ENCODE measurements around the gene ADAM12.
"Not testable (repeated sequence)": the region's sequence is repeated elsewhere in the genome, so short reads cannot be mapped to it uniquely, and the experiment has no call there.

The ADAM12 gene

DNA sequence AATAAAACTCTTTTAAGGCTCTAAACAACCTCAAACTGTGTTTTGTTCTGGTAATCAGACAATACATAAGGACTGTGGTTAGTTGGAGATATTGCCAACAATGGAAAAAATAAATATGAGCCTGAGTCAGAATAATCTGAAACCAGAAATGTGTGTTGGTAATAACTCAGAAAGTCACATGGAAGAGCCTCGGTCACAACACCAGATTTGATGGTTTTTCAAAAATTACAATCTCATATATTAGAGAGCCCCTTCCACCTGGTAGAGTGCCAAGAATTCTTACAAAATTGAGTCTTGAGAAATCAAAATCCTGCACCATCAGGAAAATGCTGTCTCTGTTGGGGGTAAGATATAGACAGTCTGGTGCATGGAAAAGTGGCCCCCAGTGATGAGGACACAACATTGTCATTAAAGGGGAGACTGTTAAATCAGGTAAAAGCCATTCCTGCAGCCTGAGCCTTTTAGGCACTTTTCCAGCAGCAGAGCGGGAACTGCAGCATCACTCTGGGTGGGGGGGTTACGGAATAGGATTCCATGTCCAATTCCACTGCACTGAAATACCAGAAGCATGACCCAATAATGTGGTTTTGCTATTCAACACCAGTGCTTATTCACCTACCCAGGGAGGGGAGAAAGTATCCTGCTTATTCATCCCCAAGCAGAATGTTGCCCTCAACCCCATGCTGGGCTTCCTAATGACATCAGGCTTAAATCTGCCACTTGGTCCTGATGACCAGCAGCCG lies 9.5 kb upstream of the ADAM12 start:
- Histone ChIP-seq H2AFZ (ENCODE audit: low read depth, low read length) (no peak overlapping the region), H3K4me3 (ENCODE audit: low read length) (no peak overlapping the region), H3K9me3 (ENCODE audit: low read length) (peaks cover 2% of the 10 kb centered on the region)

DNA sequence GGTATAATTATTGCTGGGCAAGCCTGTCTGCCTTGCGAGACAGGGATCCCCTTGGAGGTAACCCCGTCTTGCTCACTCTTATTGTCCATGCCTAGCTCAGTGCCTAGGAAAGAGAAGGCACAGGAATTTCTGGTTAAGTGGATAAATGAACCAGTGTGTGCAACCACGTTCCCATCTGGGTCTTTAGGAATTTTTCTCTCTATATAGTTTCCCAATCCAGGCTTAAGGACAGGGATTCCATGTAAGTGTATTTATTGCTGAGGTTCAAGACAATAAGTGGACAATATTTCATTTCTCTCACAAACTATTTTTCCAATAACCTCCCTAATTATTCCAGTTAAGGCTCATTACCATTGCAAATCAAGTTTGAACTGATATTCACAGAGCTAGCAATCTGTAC lies 8.9 kb upstream of the ADAM12 start:
- Histone ChIP-seq H2AFZ (ENCODE audit: low read depth, low read length) (no peak overlapping the region), H3K4me1 (ENCODE audit: insufficient read depth, low read length) (peaks cover 4% of the 10 kb centered on the region), H3K27me3 (ENCODE audit: insufficient read depth, low read length) (no peaks in the 10 kb centered on the region), H3K9me3 (ENCODE audit: low read length) (peaks cover 2% of the 10 kb centered on the region), H3K4me3 (ENCODE audit: low read length) (no peak overlapping the region), H3K36me3 (ENCODE audit: insufficient read depth, low read length) (no peaks in the 10 kb centered on the region)

More for the DNA sequence above, 9.5 kb upstream of the ADAM12 start:
- Histone ChIP-seq H3K27me3 (ENCODE audit: insufficient read depth, low read length) (no peaks in the 10 kb centered on the region), H3K36me3 (ENCODE audit: insufficient read depth, low read length) (no peaks in the 10 kb centered on the region), H3K4me1 (ENCODE audit: insufficient read depth, low read length) (peaks cover 4% of the 10 kb centered on the region)

DNA sequence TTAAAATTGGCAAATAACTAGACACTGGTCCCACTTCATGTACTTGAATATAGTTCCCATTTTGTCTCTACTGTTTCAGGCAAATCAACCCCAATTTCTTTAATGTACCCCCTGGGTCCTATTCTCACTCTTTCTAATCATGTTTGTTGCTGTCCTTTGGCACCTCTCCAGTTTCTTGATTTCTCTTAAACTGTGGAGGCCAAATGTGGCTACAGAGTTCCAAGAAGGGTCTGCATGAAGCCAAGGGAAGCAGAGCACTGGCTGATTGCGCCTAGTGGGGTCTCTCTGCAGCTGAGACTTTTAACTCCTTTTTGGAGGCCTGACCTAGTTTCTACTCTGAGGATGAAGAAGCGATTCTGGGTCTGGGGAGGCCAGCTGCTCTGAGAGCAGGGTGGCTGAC lies 6.7 kb upstream of the ADAM12 start:
- H3K4me3 ChIP-seq (ENCODE audit: low read length): no peak overlapping the region
- no peaks in the 10 kb centered on the region for H3K27me3 ChIP-seq (ENCODE audit: insufficient read depth, low read length)
- H3K4me1 ChIP-seq (ENCODE audit: insufficient read depth, low read length): peaks cover 17% of the 10 kb centered on the region
- no peak overlapping the region for H2AFZ ChIP-seq (ENCODE audit: low read depth, low read length)
- no peaks in the 10 kb centered on the region for H3K36me3 ChIP-seq (ENCODE audit: insufficient read depth, low read length)
- peaks cover 2% of the 10 kb centered on the region for H3K9me3 ChIP-seq (ENCODE audit: low read length)

DNA sequence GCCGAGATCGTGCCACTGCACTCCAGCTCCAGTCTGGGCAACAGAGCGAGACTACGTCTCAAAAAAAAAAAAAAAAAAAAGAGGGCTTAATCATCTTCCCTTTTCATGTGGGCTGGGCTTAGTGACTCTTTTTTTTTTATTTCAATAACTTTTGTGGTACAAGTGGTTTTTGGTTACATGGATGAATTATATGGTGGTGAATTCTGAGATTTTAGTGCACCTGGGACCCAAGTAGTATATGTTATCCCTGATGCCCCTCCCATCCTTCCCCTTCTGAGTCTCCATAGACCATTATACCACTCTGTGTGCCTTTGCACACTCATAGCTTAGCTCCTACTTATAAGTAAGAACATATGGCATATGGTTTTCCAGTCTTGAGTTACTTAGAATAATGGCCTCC lies 4.8 kb upstream of the ADAM12 start:
- Histone ChIP-seq H3K9me3 (ENCODE audit: low read length) (peaks cover 5% of the 10 kb centered on the region), H3K27me3 (ENCODE audit: insufficient read depth, low read length) (peaks cover 11% of the 10 kb centered on the region)

DNA sequence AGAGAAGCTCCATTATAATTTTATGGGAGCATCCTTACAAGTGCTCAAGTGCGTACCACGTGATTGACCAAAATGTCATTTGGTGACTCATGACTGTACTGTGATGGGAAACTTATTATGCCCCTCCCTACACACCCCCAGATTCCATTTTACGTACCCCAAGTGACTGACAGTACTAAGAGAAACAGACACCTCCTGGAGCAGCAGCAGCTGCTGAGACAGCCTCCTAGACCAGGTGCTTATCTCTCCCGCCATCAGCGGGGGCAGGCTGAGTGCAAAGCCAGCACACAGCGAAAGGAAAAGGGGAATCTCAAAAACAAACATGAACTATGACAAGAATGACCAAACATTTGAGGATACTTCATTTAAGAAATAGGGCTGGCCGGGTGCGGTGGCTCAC lies 4.2 kb upstream of the ADAM12 start:
- Histone ChIP-seq H3K9me3 (ENCODE audit: low read length) (peaks cover 5% of the 10 kb centered on the region), H3K36me3 (ENCODE audit: insufficient read depth, low read length) (no peaks in the 10 kb centered on the region), H2AFZ (ENCODE audit: low read depth, low read length) (no peak overlapping the region), H3K4me3 (ENCODE audit: low read length) (no peak overlapping the region), H3K4me1 (ENCODE audit: insufficient read depth, low read length) (peaks cover 18% of the 10 kb centered on the region), H3K27me3 (ENCODE audit: insufficient read depth, low read length) (peaks cover 17% of the 10 kb centered on the region)

More for the DNA sequence above, 4.8 kb upstream of the ADAM12 start:
- Histone ChIP-seq H3K4me3 (ENCODE audit: low read length) (no peak overlapping the region), H2AFZ (ENCODE audit: low read depth, low read length) (no peak overlapping the region), H3K36me3 (ENCODE audit: insufficient read depth, low read length) (no peaks in the 10 kb centered on the region), H3K4me1 (ENCODE audit: insufficient read depth, low read length) (peaks cover 17% of the 10 kb centered on the region)

DNA sequence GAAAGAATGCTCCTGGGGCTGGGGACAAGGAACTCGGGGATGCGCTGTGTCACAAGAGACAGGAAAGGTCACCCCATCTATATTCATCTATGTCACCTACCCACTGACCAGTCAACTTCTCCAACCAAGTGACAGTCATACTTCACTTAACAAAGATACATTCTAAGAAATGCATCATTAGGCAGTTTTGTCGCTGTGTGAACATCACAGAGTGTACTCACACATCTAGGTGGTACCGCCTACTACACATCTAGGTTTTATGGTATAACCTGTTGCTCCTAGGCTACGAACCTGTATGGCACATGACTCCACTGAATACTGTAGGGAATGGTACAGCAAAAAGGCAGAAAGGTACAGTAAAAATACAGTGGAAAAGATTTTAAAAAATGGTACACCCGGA lies 3.8 kb upstream of the ADAM12 start:
- Histone ChIP-seq H3K36me3 (ENCODE audit: insufficient read depth, low read length) (no peaks in the 10 kb centered on the region), H3K4me1 (ENCODE audit: insufficient read depth, low read length) (peaks cover 22% of the 10 kb centered on the region), H3K27me3 (ENCODE audit: insufficient read depth, low read length) (peaks cover 20% of the 10 kb centered on the region), H2AFZ (ENCODE audit: low read depth, low read length) (no peak overlapping the region), H3K9me3 (ENCODE audit: low read length) (peaks cover 5% of the 10 kb centered on the region), H3K4me3 (ENCODE audit: low read length) (no peak overlapping the region)

DNA sequence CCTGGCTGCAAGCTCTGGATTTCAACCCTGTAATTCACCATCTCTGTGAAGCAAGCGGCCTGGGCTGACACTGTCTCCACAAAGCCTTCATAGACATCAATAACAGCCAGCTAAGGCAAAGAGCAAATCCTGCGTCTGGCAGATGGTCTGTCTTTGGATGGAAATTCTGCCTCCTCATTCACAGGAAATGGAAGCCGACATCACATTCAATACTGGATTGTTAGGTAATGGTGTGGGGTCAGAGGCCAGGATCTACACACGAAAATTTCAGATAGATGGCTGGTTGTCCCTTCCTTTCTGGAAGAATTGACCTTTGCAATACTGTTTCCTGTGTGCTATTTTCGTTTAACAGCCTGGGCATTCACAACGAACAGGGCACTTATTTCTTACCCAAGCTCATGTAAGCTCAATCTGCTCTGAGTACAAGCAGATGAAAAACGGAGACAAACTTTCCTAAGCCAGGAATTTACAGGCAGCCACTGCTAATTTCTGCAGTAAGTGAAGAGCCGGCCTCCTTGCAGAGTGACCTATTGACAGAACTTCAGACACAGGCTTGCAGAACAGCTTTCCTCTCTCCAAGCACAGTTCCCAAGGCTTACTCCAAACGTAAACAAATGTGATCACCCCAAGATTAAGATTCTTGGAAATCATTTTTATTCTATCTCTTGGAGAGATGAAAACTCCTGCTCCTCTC lies 3.1 kb upstream of the ADAM12 start:
- peaks cover 25% of the 10 kb centered on the region for H3K4me1 ChIP-seq (ENCODE audit: insufficient read depth, low read length)

DNA sequence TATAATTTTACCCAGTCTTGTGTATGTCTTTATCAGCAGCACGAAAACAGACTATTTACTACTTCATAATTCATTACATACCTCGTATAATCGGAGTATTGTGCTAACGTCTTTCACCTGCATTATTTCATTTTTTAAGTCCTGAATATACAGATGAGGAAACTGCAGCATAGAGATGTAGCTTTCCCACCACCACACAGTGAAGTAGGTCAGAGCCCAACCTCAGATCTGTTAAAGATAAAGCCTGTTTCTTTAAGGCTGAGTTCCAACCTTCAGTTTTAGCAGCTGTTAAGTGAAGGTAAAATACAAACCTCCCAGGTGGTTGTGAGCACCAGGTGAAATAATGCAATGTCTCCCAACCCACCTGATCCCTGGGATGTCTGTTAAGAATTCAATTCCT lies 2.0 kb upstream of the ADAM12 start:
- Histone ChIP-seq H3K27me3 (ENCODE audit: insufficient read depth, low read length) (peaks cover 20% of the 10 kb centered on the region), H3K4me3 (ENCODE audit: low read length) (no peak overlapping the region), H2AFZ (ENCODE audit: low read depth, low read length) (no peak overlapping the region), H3K9me3 (ENCODE audit: low read length) (peaks cover 5% of the 10 kb centered on the region), H3K4me1 (ENCODE audit: insufficient read depth, low read length) (peaks cover 25% of the 10 kb centered on the region), H3K36me3 (ENCODE audit: insufficient read depth, low read length) (no peaks in the 10 kb centered on the region)

More for the DNA sequence above, 3.1 kb upstream of the ADAM12 start:
- H3K27me3 ChIP-seq (ENCODE audit: insufficient read depth, low read length): peaks cover 20% of the 10 kb centered on the region
- H3K4me3 ChIP-seq (ENCODE audit: low read length): peak overlapping the region; percentile 11
- H2AFZ ChIP-seq (ENCODE audit: low read depth, low read length): no peak overlapping the region
- peaks cover 5% of the 10 kb centered on the region for H3K9me3 ChIP-seq (ENCODE audit: low read length)
- no peaks in the 10 kb centered on the region for H3K36me3 ChIP-seq (ENCODE audit: insufficient read depth, low read length)

DNA sequence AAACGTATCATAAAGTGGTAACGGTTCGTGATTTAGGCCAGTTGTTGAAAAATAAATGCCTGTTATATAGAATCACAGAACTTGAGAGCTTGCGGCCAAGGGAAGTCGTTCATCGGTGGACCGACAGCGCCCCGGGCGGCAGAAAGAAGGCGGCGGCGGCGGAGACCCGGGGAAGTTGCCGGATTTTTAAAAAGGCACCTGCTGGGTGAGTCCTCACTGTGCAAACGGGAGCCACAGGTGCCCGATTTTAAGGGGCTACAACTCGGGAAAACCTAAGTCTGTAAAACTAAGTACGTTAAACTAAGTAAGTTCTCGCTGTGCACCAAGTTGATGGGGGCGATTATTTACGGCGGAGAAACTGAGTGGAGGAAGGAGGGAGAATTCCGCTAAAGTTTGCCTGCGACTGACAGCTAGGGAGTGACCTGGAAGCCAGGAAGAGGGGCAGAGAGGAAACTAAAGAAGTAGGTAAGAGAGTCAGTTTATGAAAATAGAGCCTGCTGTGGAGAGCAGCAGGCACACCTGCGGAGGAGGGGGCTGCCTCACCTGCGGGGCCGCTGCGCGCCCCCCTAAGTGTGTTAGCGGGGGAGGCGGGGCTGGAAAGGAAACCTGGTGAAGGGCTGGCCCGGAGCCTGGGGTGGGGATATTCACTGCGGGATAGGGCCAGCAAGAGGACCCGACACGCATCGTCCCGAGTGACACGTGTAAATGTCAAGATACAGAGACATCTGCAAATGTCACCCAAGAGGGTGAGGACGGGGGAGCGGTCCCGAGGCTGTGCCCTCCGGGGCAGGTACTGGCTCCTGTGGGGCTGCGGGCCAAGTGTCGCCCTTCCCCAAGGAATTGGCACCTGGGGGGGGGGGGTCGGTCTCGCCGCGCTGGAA lies 996 bp downstream of the ADAM12 start:
- Histone ChIP-seq H3K36me3 (ENCODE audit: insufficient read depth, low read length) (no peaks in the 10 kb centered on the region), H3K4me1 (ENCODE audit: insufficient read depth, low read length) (peaks cover 25% of the 10 kb centered on the region), H2AFZ (ENCODE audit: low read depth, low read length) (peak overlapping the region; percentile 85), H3K9me3 (ENCODE audit: low read length) (peaks cover 3% of the 10 kb centered on the region), H3K4me3 (ENCODE audit: low read length) (peak overlapping the region; percentile 43), H3K27me3 (ENCODE audit: insufficient read depth, low read length) (peaks cover 20% of the 10 kb centered on the region)

DNA sequence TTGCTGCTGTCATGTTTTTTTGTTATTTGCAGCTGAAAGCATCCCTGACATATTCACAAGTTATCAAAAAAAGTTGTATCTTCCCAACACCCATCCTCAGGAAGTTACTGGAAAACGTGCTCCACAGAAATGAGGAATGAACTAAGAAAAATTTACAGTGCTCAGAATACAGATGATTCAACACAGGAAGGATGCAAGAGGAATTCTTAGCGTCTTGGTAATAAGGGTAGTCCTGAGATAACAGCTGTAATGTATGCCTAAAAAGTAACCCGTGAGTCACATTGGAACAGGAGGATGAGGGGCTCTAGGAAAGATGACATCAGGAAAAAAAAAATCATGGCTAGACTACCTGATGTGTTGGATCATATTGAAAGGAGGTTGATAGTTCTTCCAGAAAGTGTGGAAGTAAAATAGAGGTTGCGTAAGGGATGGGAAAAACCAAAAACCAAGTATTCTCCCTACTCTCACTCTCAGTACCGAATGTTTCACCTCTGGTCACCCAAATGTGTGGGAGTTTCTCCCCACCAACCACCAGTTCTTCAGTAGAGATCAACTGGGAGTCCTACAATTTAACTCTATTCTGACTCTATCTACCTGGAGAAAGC lies 3.9 kb downstream of the ADAM12 start:
- Histone ChIP-seq H2AFZ (ENCODE audit: low read depth, low read length) (no peak overlapping the region), H3K27me3 (ENCODE audit: insufficient read depth, low read length) (peaks cover 18% of the 10 kb centered on the region), H3K9me3 (ENCODE audit: low read length) (peaks cover 2% of the 10 kb centered on the region), H3K36me3 (ENCODE audit: insufficient read depth, low read length) (no peaks in the 10 kb centered on the region), H3K4me3 (ENCODE audit: low read length) (no peak overlapping the region), H3K4me1 (ENCODE audit: insufficient read depth, low read length) (peaks cover 12% of the 10 kb centered on the region)

DNA sequence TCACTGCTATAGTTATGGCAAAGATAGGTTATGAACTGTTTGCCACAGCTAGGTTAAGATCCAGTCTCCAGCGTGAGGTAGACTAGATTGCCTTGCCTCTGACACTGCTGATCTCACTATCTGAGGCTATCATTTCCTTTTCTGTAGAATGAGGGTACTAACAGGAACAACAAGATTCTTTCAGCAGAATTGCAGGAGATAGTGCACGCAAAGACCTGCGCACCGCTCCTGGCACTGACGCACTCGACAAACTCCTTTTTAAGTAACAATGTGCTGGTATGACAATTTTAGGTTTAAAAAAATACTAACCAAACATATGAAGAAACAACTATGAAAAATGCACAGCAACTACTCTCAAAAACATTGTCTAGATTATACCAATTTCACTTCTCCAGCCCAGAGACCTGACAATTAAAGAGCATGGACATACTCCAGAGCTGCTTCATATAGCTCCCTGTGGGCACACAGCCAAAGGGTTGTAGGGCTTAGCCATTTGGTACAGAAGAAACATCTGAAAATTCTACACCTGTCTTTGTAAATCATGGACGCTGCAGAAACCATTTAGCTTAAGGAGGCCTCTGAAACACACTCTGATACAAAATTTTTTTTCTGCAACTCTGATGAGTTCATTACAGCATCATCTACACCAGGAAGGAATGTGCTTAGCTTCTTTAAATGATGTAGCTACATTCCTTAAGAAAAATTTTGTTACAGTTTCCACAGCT lies 7.8 kb downstream of the ADAM12 start:
- Histone ChIP-seq H3K9me3 (ENCODE audit: low read length) (no peaks in the 10 kb centered on the region), H3K27me3 (ENCODE audit: insufficient read depth, low read length) (no peaks in the 10 kb centered on the region), H3K4me1 (ENCODE audit: insufficient read depth, low read length) (no peaks in the 10 kb centered on the region), H3K36me3 (ENCODE audit: insufficient read depth, low read length) (no peaks in the 10 kb centered on the region), H3K4me3 (ENCODE audit: low read length) (no peak overlapping the region), H2AFZ (ENCODE audit: low read depth, low read length) (no peak overlapping the region)

DNA sequence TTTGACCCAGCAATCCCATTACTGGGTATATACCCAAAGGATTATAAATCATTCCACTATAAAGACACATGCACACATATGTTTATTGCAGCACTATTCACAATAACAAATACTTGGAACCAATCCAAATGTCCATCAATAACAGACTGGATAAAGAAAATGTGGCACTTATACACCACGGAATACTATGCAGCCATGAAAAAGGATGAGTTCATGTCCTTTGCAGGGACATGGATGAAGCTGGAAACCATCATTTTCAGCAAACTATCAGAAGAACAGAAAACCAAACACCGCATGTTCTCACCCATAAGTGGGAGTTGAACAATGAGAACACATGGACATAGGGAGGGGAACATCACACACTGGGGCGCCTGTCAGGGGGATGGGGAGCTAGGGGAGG lies 9.1 kb downstream of the ADAM12 start:
- not testable (repeated sequence) for H3K4me3 ChIP-seq (ENCODE audit: low read length); H3K4me1 ChIP-seq (ENCODE audit: insufficient read depth, low read length); H3K36me3 ChIP-seq (ENCODE audit: insufficient read depth, low read length); H3K9me3 ChIP-seq (ENCODE audit: low read length); H2AFZ ChIP-seq (ENCODE audit: low read depth, low read length); H3K27me3 ChIP-seq (ENCODE audit: insufficient read depth, low read length)
